Activated CD4-positive, alpha-beta T cell treated with anti-CD3 and anti-CD28 coated beads, Interleukin-10, Interleukin-2, amounts not matched to agents 100 ng/mL and 50 ng/mL, durations not matched to agents 16 hours and 8 hours (primary cell): ENCODE data around the gene UGT2B28.
"Not testable (repeated sequence)": the region's sequence is repeated elsewhere in the genome, so short reads cannot be mapped to it uniquely, and the experiment has no call there.

Experiments
- DNase-seq: peaks from one replicate; pipeline ENCODE4 v3.0.0-alpha.2; 2020

The UGT2B28 gene

DNA sequence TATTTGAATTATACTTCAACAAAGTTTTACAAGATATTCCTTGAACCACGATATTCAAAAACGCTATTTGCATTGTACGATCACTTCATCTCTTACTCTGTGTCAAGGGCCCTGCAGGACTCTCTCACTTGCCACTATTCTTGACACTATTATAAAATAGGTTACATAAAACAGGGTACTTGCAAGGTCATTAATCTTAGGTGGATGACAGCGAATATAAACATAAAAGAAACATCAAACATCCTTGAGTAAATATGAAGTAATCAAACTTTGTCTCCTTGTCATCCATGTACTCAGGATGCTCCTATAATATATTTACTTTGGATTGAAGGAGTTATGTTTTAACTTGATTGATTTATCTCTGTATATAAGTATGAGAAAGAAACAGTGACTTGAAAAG lies at the start of gene UGT2B28:
TSS of gene UGT2B28 (plus strand) at position 395 of the 400 bp plus-strand sequence. CDS start 26 bp downstream, outside the sequence.
- not testable (repeated sequence) for DNase-seq

- no peak for DNase-seq
Observed at GRCh38 chr4:69239092-69239491, 41.2 kb upstream of the UGT2B28 start.

- no peak for DNase-seq
Observed at GRCh38 chr4:69239557-69240168, 40.6 kb upstream of the UGT2B28 start.

DNA sequence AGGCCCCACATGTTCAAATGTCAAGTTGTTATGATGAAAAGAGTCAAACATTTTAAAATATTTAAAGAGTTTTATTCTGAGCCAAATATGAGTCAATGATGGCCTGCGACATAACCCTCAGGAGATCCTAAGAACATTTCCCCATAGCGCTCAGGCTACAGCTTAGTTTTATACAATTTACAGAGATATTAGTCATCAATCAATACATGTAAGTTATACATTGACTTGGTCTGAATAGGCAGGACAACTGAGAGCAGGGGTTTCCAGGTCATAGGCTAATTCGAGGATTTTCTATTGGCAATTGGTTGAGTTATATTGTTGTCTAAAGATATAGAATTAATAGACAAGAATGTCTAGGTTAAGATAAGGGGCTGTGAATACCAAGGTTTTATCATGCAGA lies 39.5 kb upstream of the UGT2B28 start:
- DNase-seq: not testable (repeated sequence)

DNA sequence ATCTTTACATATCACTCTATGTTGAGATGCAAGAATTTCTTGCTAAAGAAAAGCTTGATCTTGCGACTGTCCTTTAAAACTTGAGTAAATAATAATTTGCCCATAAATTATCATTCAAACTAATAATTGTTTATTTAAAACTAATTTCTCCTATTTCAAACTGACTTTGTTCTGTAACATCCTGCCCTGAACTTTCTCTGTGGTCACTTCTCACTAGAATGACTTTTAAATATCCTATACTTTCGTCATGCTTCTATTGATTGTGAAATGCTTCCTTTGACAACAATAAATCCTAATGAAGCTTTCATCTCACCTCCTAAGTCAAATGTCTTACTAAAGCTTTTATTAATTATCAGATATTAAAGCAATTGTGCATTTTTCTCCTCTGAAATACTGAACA lies 38.5 kb upstream of the UGT2B28 start:
- not testable (repeated sequence) for DNase-seq

DNA sequence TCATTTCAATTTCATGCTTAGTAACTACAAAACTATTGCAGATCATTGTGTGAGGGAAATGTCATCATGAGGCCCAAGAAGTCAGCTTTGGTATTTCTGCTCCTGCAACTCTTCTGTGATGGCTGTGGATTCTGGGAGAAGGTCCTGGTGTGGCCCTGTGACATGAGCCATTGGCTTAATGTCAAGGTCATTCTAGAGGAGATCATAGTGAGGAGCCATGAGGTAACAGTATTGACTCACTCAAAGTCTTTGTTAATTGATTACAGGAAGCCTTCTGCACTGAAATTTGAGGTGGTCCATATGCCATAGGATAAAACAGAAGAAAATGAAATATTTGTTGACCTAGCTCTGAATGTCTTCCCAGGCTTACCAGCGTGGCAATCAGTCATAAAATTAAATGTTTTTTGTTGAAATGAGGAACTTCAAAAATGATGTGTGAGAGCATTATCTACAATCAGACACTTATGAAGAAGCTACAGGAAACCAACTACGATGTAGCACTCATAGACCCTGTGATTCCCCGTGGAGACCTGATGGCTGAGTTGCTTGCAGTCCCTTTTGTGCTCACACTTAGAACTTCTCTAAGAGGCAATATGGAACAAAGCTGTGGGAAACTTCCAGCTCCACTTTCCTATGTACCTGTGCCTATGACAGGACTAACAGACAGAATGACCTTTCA lies 37.6 kb upstream of the UGT2B28 start:
- not testable (repeated sequence) for DNase-seq

DNA sequence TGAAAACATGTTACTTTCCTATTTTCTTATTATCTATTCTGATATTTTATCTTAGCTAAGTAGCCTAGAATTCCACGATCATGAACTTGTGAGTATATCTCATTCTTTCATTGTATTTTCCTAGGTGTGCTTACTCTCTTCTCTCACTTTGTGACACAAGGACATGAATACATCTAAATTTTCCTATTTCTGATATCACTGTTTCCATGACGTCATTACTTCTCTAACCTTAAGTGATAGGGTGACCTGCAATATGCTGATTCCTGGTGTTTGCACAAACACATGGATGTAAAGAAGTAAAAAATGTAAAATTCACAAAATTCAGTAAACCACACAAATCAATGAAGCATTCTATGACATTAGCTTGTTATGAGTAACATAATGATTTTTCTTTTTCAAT lies 29.4 kb upstream of the UGT2B28 start:
- DNase-seq: not testable (repeated sequence)

- not testable (repeated sequence) for DNase-seq
Observed at GRCh38 chr4:69253147-69253772, 27.0 kb upstream of the UGT2B28 start.

- not testable (repeated sequence) for DNase-seq
Observed at GRCh38 chr4:69268612-69269011, 11.7 kb upstream of the UGT2B28 start.

DNA sequence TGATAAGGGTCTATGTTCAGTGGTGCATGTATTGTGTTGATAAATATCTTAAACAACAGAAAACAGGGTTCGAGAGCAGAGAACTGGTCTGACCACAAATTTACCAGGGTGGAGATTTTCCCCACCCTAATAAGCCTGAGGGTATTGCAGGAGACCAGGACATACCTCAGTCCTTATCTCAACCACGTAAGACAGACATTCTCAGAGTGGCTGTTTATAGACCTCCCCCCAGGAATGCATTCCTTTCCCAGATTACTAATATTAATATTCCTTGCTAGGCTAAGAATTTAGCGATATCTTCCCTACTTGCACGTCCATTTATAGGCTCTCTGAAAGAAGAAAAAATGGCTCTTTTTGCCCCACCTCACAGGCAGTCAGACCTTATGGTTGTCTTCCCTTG lies 16.1 kb downstream of the UGT2B28 start:
- not testable (repeated sequence) for DNase-seq

GRCh38 chr4:69308426-69309033 lies 28.3 kb downstream of the UGT2B28 start:
- DNase-seq: not testable (repeated sequence)

DNA sequence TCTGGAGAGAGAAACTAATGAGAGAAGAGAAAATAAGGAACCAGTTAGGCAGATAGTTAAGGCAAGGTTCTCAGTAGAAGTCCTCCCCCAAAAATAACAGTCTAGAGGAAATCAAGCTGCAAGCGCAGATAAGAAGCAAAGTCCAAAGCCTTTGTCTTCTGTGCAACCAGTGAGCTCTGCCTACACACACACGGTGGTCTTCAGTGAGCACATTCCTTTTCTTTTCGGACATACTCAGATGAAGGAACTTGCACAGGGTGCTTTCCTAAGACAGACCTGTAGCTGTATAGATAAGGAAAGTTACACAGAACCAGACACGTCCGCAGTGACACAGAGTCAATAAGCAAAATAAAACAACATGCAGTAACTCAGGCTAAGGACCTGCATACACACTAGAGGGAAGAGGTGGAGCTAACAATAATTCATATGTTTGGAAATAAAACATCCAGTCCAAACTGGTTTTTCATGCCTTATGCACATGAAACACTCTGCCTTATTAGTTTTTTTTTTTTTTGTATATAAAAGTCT lies 29.3 kb downstream of the UGT2B28 start:
- not testable (repeated sequence) for DNase-seq

DNA sequence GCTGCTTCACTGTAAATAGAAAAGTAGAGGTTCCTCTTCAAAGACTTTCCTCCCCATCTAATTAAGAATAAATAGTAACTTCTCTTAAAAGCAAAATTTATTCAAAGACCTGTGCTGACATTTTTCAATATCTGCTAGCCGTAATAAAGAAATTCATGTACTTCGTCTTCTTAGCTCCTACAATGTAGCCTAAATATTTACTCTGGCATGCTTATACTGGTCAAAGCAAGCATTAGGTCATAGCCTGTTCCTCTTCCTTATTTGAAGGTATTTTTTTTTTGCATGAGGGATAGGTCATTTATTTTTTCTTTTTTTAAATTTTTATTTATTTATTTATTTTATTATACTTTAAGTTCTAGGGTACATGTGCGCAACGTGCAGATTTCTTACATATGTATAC lies 30.0 kb downstream of the UGT2B28 start:
- DNase-seq: not testable (repeated sequence)

DNA sequence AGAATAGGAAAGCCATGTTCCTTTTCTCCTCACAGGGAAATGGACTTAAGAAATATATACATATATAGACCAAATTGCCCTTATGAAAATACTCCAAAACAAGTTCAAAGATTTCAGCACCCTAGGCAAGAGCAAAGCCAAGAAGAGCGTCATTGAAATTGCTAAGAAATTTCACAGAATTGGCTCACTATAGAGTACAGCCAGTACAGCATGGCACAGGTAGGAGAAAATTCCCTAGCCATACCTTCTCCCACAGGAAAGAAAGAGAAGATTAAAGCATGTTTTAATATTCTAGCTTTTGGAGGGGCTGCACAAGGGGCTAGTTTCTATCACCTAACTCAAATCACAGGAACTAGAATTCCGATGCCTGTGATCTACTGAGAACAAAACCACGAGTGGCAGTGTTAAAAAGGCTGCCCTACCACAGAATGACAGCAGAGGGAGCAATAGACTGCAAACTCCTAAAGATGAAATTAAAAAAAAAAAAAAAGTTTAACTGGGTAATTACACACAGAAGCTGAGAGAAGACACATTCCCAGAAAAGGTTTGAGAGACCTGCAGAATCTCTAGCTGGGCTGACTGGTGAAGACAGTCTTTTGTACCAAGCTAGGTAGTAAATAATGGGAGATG lies 37.5 kb downstream of the UGT2B28 start:
- DNase-seq: peak; percentile 2

DNA sequence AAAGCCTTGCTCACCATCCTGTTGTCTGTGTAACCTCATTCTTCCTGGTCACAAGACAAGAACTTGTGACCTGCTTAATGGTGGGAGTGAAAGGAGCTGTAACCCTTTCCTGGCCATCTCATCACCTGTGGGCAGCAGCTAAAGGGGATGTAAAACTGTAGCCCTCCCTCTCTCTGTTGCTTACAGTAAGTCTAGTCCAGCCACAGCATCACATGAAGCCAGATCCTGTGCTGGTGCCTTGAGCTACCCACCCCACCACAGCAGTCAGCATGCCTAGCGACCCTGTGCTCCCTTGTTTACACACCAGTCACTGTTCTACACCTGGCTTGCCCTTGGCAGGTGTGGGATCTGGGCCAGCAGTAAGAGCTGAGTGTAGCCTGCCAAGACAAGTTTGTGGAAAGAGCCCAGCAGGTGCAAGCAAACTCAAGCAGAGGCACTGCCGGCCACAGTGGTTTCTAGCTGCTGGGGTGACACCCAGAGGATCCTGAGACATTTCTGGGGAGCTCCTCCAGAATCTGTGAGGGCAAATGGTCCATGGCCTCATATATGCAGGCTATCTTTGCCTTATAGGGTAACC lies 41.0 kb downstream of the UGT2B28 start:
- no peak for DNase-seq

DNA sequence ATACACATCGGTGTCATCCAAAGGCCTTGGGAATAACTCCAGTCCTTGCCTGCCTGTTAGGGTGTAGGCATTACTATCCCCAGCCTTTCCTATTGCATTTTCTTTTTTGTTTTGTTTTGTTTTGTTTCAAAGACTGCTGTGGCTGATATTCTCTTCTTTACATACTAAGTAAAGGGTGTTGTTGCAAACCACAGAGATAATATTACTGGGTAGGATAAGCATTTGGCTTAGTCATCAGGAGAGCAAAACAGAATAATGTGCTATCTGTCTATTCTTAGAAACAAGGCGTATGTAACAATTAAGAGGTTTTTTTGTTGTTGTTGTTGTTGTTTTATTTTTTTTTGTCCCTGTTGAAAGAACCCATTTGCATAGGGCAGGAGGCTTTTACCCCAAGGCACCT lies 41.8 kb downstream of the UGT2B28 start:
- no peak for DNase-seq

- no peak for DNase-seq
Observed at GRCh38 chr4:69323284-69323683, 43.0 kb downstream of the UGT2B28 start.

- DNase-seq: no peak
Observed at GRCh38 chr4:69330345-69331047, 50.2 kb downstream of the UGT2B28 start.

DNA sequence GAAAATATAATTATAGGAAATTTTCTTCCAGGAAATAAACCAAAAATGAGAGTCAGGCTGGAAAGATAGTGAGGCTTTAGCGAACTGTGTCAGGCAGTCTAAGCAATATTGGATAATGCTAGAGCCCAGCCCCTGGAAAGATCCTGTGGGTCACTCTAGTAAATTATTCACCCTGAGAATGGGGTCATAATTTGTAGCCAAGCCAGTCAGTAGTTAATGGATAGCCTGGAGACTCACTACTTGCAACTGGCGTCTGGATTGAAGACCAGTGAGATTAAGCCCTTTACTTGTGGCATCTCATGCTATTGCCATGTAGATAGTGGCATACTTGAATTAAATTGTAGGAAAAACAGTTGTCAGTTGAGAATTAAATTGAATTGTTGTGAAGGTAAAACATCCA lies 51.0 kb downstream of the UGT2B28 start:
- not testable (repeated sequence) for DNase-seq

GRCh38 chr4:69335485-69335884 lies 55.2 kb downstream of the UGT2B28 start:
- not testable (repeated sequence) for DNase-seq

- DNase-seq: not testable (repeated sequence)
Observed at GRCh38 chr4:69343114-69343513, 62.8 kb downstream of the UGT2B28 start.
